HCT116 (cell line): Measurements from ENCODE around the gene ARSI. TPM values are rescaled to one million over a fixed set of nuclear protein-coding genes. Genes with fewer than 3 reads are reported as not detected.

Experiments used
- ATAC-seq: fragments of 200-7000 bp; cut with Tn5 transposase; 2 replicates; pipeline ENCODE4 v1.9.1; 2020; ENCODE audit warnings: mild to moderate bottlenecking, moderate library complexity
- BruUV-seq: library from RNA; stranded (reverse); fragments of 400-500 nt; replicated peaks from 2 replicates; lab custom pipeline; 2021; lab: Mats Ljungman, UMichigan
- CTCF ChIA-PET: fragments of 300-600 bp; sonication (Branson Sonifier 250); formaldehyde crosslinking; loops from one replicate; lab custom pipeline; 2021; ENCODE audit warnings: antibody characterized with exemption; lab: Charles Lee
- POLR2A ChIA-PET: fragments of 300-600, 350-600 bp; sonication (Branson Sonifier 250); formaldehyde crosslinking; loops from one replicate; lab custom pipeline; 2021; ENCODE audit warnings: antibody characterized with exemption; lab: Charles Lee
- RAD21 ChIA-PET, 2 experiments: fragments of 300-600 bp; sonication (Branson Sonifier 250); formaldehyde crosslinking; loops; one replicate each; lab custom pipeline; 2023; ENCODE audit warnings: low total read pairs in 2 of 2; ENCODE audit not compliant: uncharacterized antibody in 2 of 2, unreplicated experiment in 2 of 2, low non-redundant PET in 1 of 2; lab: Charles Lee
- DNase-seq: peaks from one replicate; pipeline ENCODE4 v3.0.0-alpha.2; 2010; ENCODE audit warnings: low read depth, low spot score
- H2AFZ ChIP-seq: fragments of 200-600 bp; shearing (Covaris generic), sonication (generic); 2 replicates; pipeline ENCODE4 v1.6.1; 2017; ENCODE audit warnings: low read depth, mixed run types, mixed read lengths, antibody characterized with exemption, low read length; ENCODE audit not compliant: poor library complexity, severe bottlenecking
- H3K27ac ChIP-seq: 2 replicates; pipeline ENCODE4 v1.5.1; 2012; ENCODE audit warnings: low read depth, low read length
- H3K27me3 ChIP-seq: fragments of 200-600 bp; sonication (generic); 2 replicates; pipeline ENCODE4 v1.6.1; 2016; ENCODE audit warnings: mixed run types, low read length, mixed read lengths; ENCODE audit not compliant: insufficient read depth
- H3K36me3 ChIP-seq, 2 experiments: fragments of 200-500 bp in 1 of 2; fragments of 200-600 bp in 1 of 2; sonication (Bioruptor generic) in 1 of 2; sonication (generic) in 1 of 2; 2 replicates each; pipeline versions ENCODE4 v1.5.1 to v1.6.1; 2014 to 2016; ENCODE audit warnings: low read length in 2 of 2, inconsistent platforms in 1 of 2, mixed read lengths in 1 of 2, mixed run types in 1 of 2; ENCODE audit not compliant: insufficient read depth in 2 of 2, control insufficient read depth in 1 of 2
- H3K4me1 ChIP-seq, 2 experiments: fragments of 200-600 bp in 1 of 2; sonication (generic) in 1 of 2; 2 replicates each; pipeline versions ENCODE4 v1.5.1 to v1.6.1; 2012 to 2017; ENCODE audit warnings: low read length in 2 of 2, inconsistent platforms in 1 of 2, mild to moderate bottlenecking in 1 of 2, mixed read lengths in 1 of 2, mixed run types in 1 of 2, moderate library complexity in 1 of 2; ENCODE audit not compliant: insufficient read depth in 2 of 2, control insufficient read depth in 1 of 2
- H3K4me2 ChIP-seq: fragments of 200-600 bp; sonication (generic); 2 replicates; pipeline ENCODE4 v1.6.1; 2017; ENCODE audit warnings: mixed run types, low read length, mixed read lengths
- H3K4me3 ChIP-seq, 2 experiments: fragments of 200-600 bp in 1 of 2; sonication (generic) in 1 of 2; replicated peaks in 1 of 2; 2 replicates each; pipeline ENCODE4 v1.5.1; 2011 to 2016; ENCODE audit warnings: low read length in 2 of 2, control low read depth in 1 of 2, low read depth in 1 of 2, mild to moderate bottlenecking in 1 of 2, mixed read lengths in 1 of 2, mixed run types in 1 of 2
- H3K79me2 ChIP-seq: fragments of 200-600 bp; sonication (generic); 2 replicates; pipeline ENCODE4 v1.6.1; 2017; ENCODE audit warnings: mild to moderate bottlenecking, mixed run types, low read length, moderate library complexity, mixed read lengths; ENCODE audit not compliant: insufficient read depth
- H3K9ac ChIP-seq: fragments of 200-600 bp; sonication (generic); 2 replicates; pipeline ENCODE4 v1.6.1; 2016; ENCODE audit warnings: low read length, mixed read lengths
- H3K9me2 ChIP-seq: fragments of 200-600 bp; sonication (generic), shearing (Covaris generic); 2 replicates; pipeline ENCODE4 v1.6.1; 2017; ENCODE audit warnings: mixed run types, mild to moderate bottlenecking, moderate library complexity; ENCODE audit not compliant: insufficient read depth
- H3K9me3 ChIP-seq, 2 experiments: fragments of 200-500 bp in 1 of 2; fragments of 200-600 bp in 1 of 2; sonication (Bioruptor generic) in 1 of 2; sonication (generic) in 1 of 2; 2 replicates each; pipeline ENCODE4 v1.6.1; 2014 to 2017; ENCODE audit warnings: low read length in 2 of 2, mixed read lengths in 2 of 2, inconsistent platforms in 1 of 2, low read depth in 1 of 2, mild to moderate bottlenecking in 1 of 2, mixed run types in 1 of 2, moderate library complexity in 1 of 2; ENCODE audit not compliant: control insufficient read depth in 1 of 2, insufficient read depth in 1 of 2
- H4K20me1 ChIP-seq: fragments of 200-600 bp; sonication (generic), shearing (Covaris generic); 2 replicates; pipeline ENCODE4 v1.6.1; 2017; ENCODE audit warnings: mixed run types, mild to moderate bottlenecking, moderate library complexity; ENCODE audit not compliant: insufficient read depth
- ATF3 ChIP-seq: IDR thresholded peaks from 2 replicates; pipeline ENCODE4 v1.6.1; 2012
- CBX3 ChIP-seq: IDR thresholded peaks from 2 replicates; pipeline ENCODE4 v1.6.1; 2012; ENCODE audit warnings: low read depth
- CEBPB ChIP-seq: IDR thresholded peaks from 2 replicates; pipeline ENCODE4 v1.6.1; 2012; ENCODE audit warnings: low read depth
- CTCF ChIP-seq, 3 experiments: fragments of 200-600 bp in 1 of 3; sonication (generic) in 1 of 3; IDR thresholded peaks in 2 of 3; conservative IDR thresholded peaks in 1 of 3; 2 replicates each; pipeline ENCODE4 v1.5.1; 2012 to 2017; ENCODE audit warnings: low read depth in 2 of 3, low read length in 2 of 3, antibody characterized with exemption in 1 of 3, borderline replicate concordance in 1 of 3, control low read depth in 1 of 3, mild to moderate bottlenecking in 1 of 3, mixed read lengths in 1 of 3, mixed run types in 1 of 3, moderate library complexity in 1 of 3; ENCODE audit not compliant: insufficient read depth in 1 of 3
- EGR1 ChIP-seq: IDR thresholded peaks from 2 replicates; pipeline ENCODE4 v1.6.1; 2012; ENCODE audit warnings: low read depth
- ELF1 ChIP-seq: IDR thresholded peaks from 2 replicates; pipeline ENCODE4 v1.6.1; 2012; ENCODE audit warnings: low read depth, borderline replicate concordance
- EZH2 ChIP-seq: fragments of 200-600 bp; sonication (generic); IDR thresholded peaks from 2 replicates; pipeline ENCODE4 v1.6.1; 2017; ENCODE audit warnings: antibody characterized with exemption, mixed run types
- FOSL1 ChIP-seq: IDR thresholded peaks from 2 replicates; pipeline ENCODE4 v1.6.1; 2012; ENCODE audit warnings: low read depth
- JUND ChIP-seq: IDR thresholded peaks from 2 replicates; pipeline ENCODE4 v1.6.1; 2012
- MAX ChIP-seq: IDR thresholded peaks from 2 replicates; pipeline ENCODE4 v1.6.1; 2012
- POLR2A ChIP-seq: IDR thresholded peaks from 2 replicates; pipeline ENCODE4 v1.7.0; 2011; ENCODE audit warnings: borderline replicate concordance; ENCODE audit not compliant: insufficient read depth, insufficient read length; ENCODE audit errors: extremely low read depth
- REST ChIP-seq: IDR thresholded peaks from 2 replicates; pipeline ENCODE4 v1.6.1; 2012; ENCODE audit warnings: low read depth
- SP1 ChIP-seq: IDR thresholded peaks from 2 replicates; pipeline ENCODE4 v1.6.1; 2012; ENCODE audit warnings: low read depth
- SRF ChIP-seq: IDR thresholded peaks from 2 replicates; pipeline ENCODE4 v1.6.1; 2012; ENCODE audit warnings: low read depth
- YY1 ChIP-seq: IDR thresholded peaks from 2 replicates; pipeline ENCODE4 v1.6.1; 2011; ENCODE audit warnings: low read length, low read depth, moderate library complexity, mild to moderate bottlenecking; ENCODE audit not compliant: insufficient replicate concordance; ENCODE audit errors: extremely low read depth
- ZBTB33 ChIP-seq: IDR thresholded peaks from 2 replicates; pipeline ENCODE4 v1.6.1; 2011; ENCODE audit warnings: mild to moderate bottlenecking, low read length, moderate library complexity; ENCODE audit not compliant: insufficient replicate concordance; ENCODE audit errors: extremely low read depth
- ZFX ChIP-seq: fragments of 450-650 bp; IDR thresholded peaks from 2 replicates; pipeline ENCODE4 v1.6.1; 2017
- ZNF274 ChIP-seq: fragments of 200-500 bp; sonication (Bioruptor generic); IDR thresholded peaks from 2 replicates; pipeline ENCODE4 v1.6.1; 2014; ENCODE audit warnings: mild to moderate bottlenecking, low read depth, low read length, inconsistent platforms
- intact Hi-C: fragments of 100-400 bp; cut with micrococcal nuclease; formaldehyde crosslinking; loops from 2 replicates; pipeline ENCODE4 v1.10.0; 2022
- total RNA-seq: library from RNA; stranded (reverse); gene quantifications from one replicate; pipeline ENCODE4 v1.2.1, GENCODE V29; 2021; ENCODE audit not compliant: unreplicated experiment

Gene ARSI
- total RNA-seq, 1 experiment from 2014 or later, result 0.07 TPM

- H3K4me3 ChIP-seq, result no peak overlapping the region
- intact Hi-C loops, result no loop called here
- no peaks in the 10 kb centered on the region for H3K9me2 ChIP-seq
- ChIA-PET POLR2A (no interaction called here), CTCF (no interaction called here), RAD21 (no interaction called here)
- H3K27ac ChIP-seq, result no peak overlapping the region
- DNase-seq (no peak), ATAC-seq (no peak)
- TF ChIP-seq MAX, result no peak
- no peak for TF ChIP-seq ZBTB33
- TF ChIP-seq EZH2, result no peak
- no peak for TF ChIP-seq ZFX
- TF ChIP-seq SP1, result no peak
- no peak for TF ChIP-seq EGR1
- no peak for TF ChIP-seq FOSL1
- no peak for TF ChIP-seq CEBPB
- TF ChIP-seq REST, result no peak
- no peak for TF ChIP-seq ELF1
- no peak for TF ChIP-seq CBX3
- TF ChIP-seq ZNF274, result no peak
- TF ChIP-seq CTCF (IDR thresholded peaks at IDR 0.05 in 2 of 3, conservative IDR thresholded peaks at IDR 0.05 in 1 of 3; ENCODE audit: borderline replicate concordance in 1 of 3, insufficient read depth in 1 of 3, low read depth in 2 of 3, low read length in 2 of 3), result no peak
- TF ChIP-seq JUND, result no peak
- TF ChIP-seq SRF, result no peak
- no peak for TF ChIP-seq POLR2A
- TF ChIP-seq YY1, result no peak
- no peak for TF ChIP-seq ATF3
- no peaks in the 10 kb centered on the region for H3K79me2 ChIP-seq
- no peak overlapping the region for H3K4me2 ChIP-seq
- H3K36me3 ChIP-seq, result no peaks in the 10 kb centered on the region
- no peak overlapping the region for H2AFZ ChIP-seq
- no peaks in the 10 kb centered on the region for H4K20me1 ChIP-seq
- BruUV-seq, result no TSS peak
- no peaks in the 10 kb centered on the region for H3K9me3 ChIP-seq
- peaks cover 15 to 36% of the 10 kb centered on the region in 2 experiments for H3K4me1 ChIP-seq
- H3K9ac ChIP-seq, result no peak overlapping the region
- H3K27me3 ChIP-seq, result no peaks in the 10 kb centered on the region
Observed at GRCh38 chr5:150315245-150315644, 12.5 kb upstream of the ARSI start.
